Adrenal gland (tissue), 5 donors: ENCODE results near the gene SERPINA3.

Source experiments
- POLR2A ChIP-seq, 2 donors: fragments of 450-650 bp; IDR thresholded peaks; one replicate each; pipeline ENCODE4 v1.6.1; 2017; ENCODE audit warnings: antibody characterized with exemption in 2 of 2, mild to moderate bottlenecking in 2 of 2, moderate library complexity in 1 of 2
- TF ChIP-seq, protein P1 (sequence below), 6 experiments: fragments of 450-650 bp in 4 of 6; fragments of 200-600 bp in 2 of 6; sonication (generic) in 1 of 6; IDR thresholded peaks; 1 replicate in 5 of 6; 2 replicates in 1 of 6; pipeline versions ENCODE4 v1.5.1 to v1.8.0; 2016 to 2021; ENCODE audit warnings: antibody characterized with exemption in 6 of 6, mild to moderate bottlenecking in 2 of 6, moderate library complexity in 1 of 6
- donor health status: DM: no; HTN: no; CAD: no.

DNA sequence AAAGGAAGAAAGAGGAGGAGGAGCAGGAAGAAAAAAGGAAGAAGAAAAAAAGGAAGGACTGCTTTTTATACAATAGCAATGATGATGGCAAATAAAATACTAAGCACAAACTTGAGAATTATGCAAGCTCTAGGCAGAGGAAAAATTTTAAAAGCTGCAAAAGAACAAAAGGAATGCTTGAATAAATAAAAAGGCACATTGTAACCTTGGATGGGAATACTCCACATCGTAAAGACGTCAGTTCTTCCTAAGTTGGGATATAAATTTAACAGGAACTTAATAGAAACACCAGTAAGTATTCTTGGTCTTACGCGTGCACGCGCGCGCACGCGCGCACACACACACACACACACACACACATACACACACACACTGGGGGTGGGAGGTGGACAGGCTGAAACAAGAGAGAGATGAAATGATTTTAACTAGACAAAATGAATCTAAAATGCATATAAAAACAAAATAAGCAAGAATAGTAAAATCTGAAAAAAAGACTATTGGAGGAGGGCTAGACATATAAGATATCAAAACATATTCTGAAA lies 43.0 kb downstream of the SERPINA3 start:
- TF ChIP-seq POLR2A (IDR thresholded peaks at IDR 0.05), result no peak
- TF ChIP-seq, protein P1, sequence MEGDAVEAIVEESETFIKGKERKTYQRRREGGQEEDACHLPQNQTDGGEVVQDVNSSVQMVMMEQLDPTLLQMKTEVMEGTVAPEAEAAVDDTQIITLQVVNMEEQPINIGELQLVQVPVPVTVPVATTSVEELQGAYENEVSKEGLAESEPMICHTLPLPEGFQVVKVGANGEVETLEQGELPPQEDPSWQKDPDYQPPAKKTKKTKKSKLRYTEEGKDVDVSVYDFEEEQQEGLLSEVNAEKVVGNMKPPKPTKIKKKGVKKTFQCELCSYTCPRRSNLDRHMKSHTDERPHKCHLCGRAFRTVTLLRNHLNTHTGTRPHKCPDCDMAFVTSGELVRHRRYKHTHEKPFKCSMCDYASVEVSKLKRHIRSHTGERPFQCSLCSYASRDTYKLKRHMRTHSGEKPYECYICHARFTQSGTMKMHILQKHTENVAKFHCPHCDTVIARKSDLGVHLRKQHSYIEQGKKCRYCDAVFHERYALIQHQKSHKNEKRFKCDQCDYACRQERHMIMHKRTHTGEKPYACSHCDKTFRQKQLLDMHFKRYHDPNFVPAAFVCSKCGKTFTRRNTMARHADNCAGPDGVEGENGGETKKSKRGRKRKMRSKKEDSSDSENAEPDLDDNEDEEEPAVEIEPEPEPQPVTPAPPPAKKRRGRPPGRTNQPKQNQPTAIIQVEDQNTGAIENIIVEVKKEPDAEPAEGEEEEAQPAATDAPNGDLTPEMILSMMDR (IDR thresholded peaks at IDR 0.05), result no peak
